ENCODE measurements around the gene FOXO3.

Gene FOXO3

GRCh38 chr6:108570517-108570916, 9.8 kb downstream of the FOXO3 start:
- in situ Hi-C loops (cut with MboI; ENCODE audit: low sequenced_read_pairs) = no loop called here

DNA sequence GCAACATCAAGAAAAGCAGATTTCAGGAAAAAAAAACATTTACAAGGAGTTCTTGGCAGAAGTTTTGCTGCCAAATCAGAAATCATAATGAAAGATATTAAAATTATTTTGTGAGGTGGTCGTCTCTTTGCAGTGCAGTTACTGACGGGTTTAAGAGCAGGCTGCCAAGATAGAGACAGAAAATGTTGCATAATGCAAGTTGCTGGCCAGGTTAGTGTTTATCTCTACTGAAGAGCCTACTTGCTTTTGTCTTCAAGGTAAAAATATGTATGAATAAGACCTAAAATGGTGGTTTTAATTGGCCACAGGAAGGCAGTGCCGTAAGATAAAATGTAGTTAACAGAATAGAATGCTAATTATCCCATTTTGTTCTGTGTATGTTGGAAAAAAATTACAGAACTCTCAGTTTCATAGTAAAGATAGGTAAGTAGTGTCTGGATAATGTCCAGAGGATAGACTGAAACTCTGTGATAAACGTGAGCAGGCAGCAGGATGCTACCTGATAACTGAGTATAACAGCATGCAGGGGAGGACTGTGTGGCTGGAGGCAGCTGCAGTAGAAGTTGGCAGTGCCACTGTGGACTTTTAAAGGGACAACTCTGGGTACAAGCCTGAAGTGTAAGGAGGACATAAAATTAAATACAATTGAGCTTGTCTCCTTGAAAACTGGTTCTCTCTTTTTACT, 13.9 kb downstream of the FOXO3 start:
- in situ Hi-C loops (cut with MboI; ENCODE audit: low sequenced_read_pairs) = no loop called here

DNA sequence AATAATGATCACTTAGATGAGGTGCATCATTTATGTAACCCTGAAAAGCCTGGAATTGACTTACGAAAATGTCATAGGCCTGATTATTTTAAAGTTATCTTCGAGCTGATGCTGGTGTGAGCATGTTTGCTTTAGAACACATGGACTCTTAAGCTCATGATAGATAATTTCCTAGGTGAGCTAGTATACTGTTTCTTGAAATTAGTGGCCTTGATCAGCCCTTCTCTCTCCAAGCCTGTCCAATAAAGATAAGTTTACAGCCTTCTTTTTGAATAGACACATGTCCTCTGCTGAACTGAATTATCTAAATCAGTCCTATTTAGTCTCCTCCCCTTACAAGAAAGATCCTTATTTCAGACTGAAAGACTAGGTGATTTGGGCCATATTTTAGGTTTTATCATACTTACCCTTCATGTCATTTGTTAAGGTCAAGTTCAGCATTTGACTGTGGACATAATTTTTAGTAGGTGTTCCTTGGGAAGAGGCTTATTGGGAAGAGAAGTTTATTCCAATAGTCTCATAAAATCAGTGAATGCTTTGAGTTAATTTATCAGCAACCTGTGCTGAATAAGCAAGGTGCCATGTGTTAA, 15.3 kb downstream of the FOXO3 start:
- in situ Hi-C loops (cut with MboI; ENCODE audit: low sequenced_read_pairs) = no loop called here

DNA sequence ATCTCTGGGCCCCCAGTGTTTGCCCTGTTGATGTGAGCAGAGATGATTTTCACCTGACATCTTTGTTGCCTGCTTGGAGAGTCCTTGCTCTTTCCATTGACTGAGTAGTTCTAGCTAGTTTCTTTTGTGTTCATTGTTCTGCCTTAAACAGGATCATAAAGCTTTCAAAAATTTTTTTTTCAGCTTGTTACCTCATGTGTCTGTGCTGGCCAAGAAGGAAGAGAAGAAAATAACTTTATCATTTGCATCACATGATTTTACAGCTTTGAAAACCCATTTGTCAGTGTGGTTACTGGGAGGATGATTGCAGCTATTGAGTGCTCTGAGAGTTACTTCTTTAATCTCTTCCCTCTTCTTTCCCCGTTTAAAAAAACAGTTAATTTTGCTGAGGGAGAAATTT, 16.0 kb downstream of the FOXO3 start:
- in situ Hi-C loops (cut with MboI; ENCODE audit: low sequenced_read_pairs) = no loop called here

GRCh38 chr6:108578166-108578565, 17.4 kb downstream of the FOXO3 start:
- in situ Hi-C loops (cut with MboI; ENCODE audit: low sequenced_read_pairs) = no loop called here

- in situ Hi-C loops (cut with MboI; ENCODE audit: low sequenced_read_pairs) = no loop called here
These were observed 18.0 kb downstream of the FOXO3 start for GRCh38 chr6:108578595-108579327.

DNA sequence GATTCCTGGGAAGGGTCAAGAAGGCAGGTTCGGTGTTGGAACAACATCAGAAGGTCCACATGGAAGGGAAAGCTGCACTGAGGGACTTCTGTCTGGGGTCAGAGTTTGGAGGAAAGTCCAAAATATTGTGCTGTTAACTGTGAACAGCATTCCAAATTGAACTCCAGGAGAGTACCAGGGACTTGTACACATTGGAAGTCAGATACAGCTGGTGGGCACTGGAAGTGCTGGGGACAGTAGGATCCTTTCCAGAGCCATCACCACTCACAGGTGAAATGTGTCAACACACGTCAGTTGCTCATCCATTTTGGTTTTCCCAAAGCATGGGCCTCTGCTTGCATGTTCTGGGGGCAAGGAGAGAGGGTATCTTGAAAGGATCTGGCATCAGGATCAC, 18.6 kb downstream of the FOXO3 start:
- in situ Hi-C loops (cut with MboI; ENCODE audit: low sequenced_read_pairs) = no loop called here

GRCh38 chr6:108580646-108581045, 19.9 kb downstream of the FOXO3 start:
- in situ Hi-C loops (cut with MboI; ENCODE audit: low sequenced_read_pairs) = no loop called here

DNA sequence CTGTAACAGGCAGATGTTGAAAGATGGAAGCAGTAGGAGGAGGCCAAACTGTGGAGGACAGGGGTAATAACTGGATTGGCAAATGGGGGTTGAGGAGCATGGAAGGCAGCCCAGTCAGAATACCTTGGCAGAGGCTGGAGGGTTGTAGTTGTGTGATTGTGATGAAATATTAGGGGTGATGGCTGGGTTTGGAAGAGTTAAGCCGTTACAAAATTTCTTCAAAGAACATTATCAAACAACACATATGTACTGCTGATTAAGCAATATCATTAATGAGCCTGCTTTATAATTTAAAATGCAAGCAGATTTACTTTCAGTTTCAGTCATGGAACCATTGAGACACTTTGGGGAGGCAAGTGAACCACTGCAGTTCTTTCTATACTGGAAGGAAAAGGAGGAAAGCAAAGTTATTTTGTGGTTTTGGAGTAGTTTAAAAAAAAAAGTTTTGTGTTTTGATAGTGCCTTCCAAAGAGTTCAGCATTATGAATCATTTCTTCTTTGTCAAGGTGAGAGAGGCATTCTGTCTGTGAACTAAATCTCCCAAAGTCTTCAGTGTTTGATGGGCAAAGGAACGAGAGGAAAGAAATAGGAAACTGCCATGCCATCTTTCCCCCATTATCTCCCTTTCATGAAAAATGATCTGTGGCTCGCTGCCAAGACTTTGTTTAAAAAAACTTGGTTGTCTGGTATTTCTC, 20.7 kb downstream of the FOXO3 start:
- in situ Hi-C loops (cut with MboI; ENCODE audit: low sequenced_read_pairs) = no loop called here

- in situ Hi-C loops (cut with MboI; ENCODE audit: low sequenced_read_pairs) = no loop called here
These were observed 21.3 kb downstream of the FOXO3 start for GRCh38 chr6:108581932-108582475.

GRCh38 chr6:108582618-108583017, 21.9 kb downstream of the FOXO3 start:
- in situ Hi-C loops (cut with MboI; ENCODE audit: low sequenced_read_pairs) = no loop called here

- in situ Hi-C loops (cut with MboI; ENCODE audit: low sequenced_read_pairs) = no loop called here
These were observed 23.6 kb downstream of the FOXO3 start for GRCh38 chr6:108584323-108584722.

- in situ Hi-C loops (cut with MboI; ENCODE audit: low sequenced_read_pairs) = no loop called here
These were observed 24.6 kb downstream of the FOXO3 start for GRCh38 chr6:108585359-108585758.

DNA sequence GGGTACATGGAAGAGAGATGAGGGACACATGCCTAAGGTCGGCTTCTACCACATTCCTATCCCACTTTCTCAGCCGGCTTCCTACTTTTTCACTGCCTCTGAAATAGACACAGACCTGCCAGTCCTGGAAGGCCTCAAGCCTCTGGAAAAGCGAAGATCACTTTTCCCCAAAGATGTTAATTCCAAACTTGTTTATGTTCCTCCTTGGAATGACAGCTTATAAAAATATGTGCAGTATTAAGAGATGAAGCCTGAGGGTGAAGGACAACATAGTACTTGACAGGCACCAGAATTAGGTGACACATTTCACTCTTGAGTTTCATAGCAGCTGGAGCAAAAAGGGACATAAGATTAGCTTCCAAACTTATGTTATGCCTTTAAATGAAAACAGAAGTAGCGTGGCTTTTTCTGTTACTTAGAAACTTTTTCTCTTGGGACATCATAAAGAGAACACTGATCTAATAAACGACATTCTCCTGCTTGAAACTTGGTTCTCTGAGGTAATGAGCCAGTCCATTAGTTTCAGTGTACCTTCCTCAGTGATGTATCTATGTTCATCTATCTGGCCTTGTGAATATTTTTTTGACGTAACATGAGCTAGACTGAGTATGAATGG, 25.3 kb downstream of the FOXO3 start:
- in situ Hi-C loops (cut with MboI; ENCODE audit: low sequenced_read_pairs) = no loop called here

DNA sequence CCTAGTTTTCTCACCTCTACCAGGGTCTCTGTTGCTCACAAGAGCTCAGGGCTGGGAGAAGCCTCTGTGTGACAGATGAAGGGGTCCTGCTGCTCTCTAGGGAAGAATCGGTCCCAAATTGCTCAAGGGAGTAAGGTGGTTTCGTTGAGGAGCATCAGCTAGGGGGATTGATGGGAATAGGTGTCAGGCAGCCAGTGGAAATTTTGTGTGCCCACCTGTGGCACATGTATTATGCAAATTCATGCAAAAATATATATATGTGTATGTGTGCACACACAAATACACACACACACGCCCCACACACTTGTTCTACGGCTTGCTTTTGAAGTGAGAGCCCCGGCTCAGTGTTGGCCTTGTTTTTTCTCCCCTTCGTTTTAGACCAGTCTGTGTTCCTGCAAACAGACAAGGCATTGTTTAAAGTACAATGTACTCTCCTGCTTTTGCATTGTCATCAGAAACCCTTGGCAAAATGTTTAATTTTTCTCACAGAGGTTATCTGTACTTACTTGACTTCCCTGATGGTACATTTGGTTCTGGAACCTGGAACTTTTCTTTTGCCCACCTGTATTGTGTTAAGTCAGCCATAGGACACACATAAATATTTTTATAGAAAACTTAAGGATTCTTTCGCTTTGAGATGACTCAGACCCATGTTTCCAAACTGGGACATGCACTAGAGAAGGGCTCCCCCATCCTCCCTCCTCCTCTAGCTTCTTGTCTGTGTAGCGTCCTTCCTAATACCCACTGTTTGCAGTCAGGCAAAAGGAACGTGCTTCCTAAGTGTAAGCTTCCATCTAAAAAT, 26.7 kb downstream of the FOXO3 start:
- in situ Hi-C loops (cut with MboI; ENCODE audit: low sequenced_read_pairs) = no loop called here

DNA sequence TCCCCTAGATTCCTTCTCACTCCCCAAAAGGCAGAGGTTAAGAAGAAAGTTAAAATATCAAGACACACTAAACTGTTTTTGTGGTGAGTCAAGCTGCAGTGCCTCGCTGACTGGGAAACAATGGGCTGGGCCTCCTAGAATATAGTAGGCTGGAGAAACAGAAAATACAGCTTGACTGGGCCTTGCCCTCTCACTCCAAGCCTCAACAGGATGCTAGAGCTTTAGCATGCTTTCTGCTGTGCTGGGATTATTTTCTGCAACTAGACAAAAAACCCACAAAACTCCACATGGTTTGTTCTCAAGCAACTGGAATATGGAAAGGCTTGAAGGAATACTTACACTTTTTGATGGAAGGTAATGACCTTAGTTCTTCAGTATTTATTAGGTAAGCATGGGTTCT, 27.9 kb downstream of the FOXO3 start:
- in situ Hi-C loops (cut with MboI; ENCODE audit: low sequenced_read_pairs) = no loop called here

DNA sequence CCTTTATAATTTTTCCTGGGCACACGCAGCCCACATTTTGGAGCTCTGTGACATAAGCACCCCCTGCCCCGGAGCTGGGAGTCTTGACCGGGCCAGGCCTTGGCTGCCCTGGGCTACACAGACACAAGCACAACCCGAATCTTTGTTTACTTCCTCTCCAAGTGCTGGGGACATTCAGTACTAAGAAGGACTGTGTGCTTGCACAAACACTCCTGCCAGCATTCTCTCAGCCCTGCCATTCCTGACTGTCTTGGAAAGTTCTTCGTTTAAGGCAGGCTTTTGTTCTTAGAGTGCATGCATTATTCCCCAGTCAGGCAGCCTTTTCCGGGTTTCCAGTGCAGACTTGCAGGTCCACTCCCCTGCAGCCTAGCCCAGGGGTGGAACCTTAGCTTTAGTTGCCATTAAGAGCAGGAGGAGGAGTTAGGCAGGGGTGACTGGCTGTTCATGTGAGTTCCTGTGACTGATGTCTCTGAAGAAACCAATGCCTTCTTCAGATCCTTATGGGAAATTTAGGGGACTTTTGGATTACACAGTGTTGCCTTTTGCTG, 28.6 kb downstream of the FOXO3 start:
- in situ Hi-C loops (cut with MboI; ENCODE audit: low sequenced_read_pairs) = no loop called here

- in situ Hi-C loops (cut with MboI; ENCODE audit: low sequenced_read_pairs) = no loop called here
These were observed 30.5 kb downstream of the FOXO3 start for GRCh38 chr6:108591040-108591816.
